ENCODE data around the gene DOC2A. TPM values are rescaled to one million over a fixed set of nuclear protein-coding genes. Genes with fewer than 3 reads are reported as not detected.

Gene DOC2A
- total and polyA plus RNA-seq, 10 of the 15 experiments (the other 5 are each of a cell fraction or from before 2014, with no cell fraction given), result 0.06 to 0.17 (median 0.12) TPM; not detected in 6

GRCh38 chr16:29986931-29987330, 23.9 kb downstream of the DOC2A start:
- no peak for FAIRE-seq
- no TSS peak for BruUV-seq (replicated peaks)
- RAD21 ChIA-PET (ENCODE audit: unreplicated experiment), result no interaction called here
- TF ChIP-seq RUNX3 (IDR thresholded peaks at IDR 0.05; ENCODE audit: low read length), result no peak
- TF ChIP-seq RFX5 (IDR thresholded peaks at IDR 0.05; ENCODE audit: low read depth, low read length), result no peak
- no peak for TF ChIP-seq EGR1 (IDR thresholded peaks at IDR 0.05; ENCODE audit: borderline replicate concordance in 1 of 2, low read depth in 2 of 2, low read length in 2 of 2)
- 94% methylated on average over 5 of the region's 5 CpGs for WGBS (ENCODE audit: insufficient coverage, insufficient replicate concordance, low lambda C conversion rate, missing lambda C conversion rate)
- Histone ChIP-seq H3K4me1 (ENCODE audit: control insufficient read depth, insufficient read depth, low read length) (no peaks in the 10 kb centered on the region), H3K27ac (ENCODE audit: control insufficient read depth, insufficient read depth) (no peak overlapping the region), H3K9me3 (replicated peaks; ENCODE audit: control insufficient read depth, insufficient read depth, low read length) (no peaks in the 10 kb centered on the region), H3K79me2 (ENCODE audit: control insufficient read depth, insufficient read depth, low read length) (no peaks in the 10 kb centered on the region), H3K4me2 (ENCODE audit: control insufficient read depth, insufficient read depth) (no peak overlapping the region), H4K20me1 (ENCODE audit: control insufficient read depth, insufficient read depth) (no peaks in the 10 kb centered on the region), H3K27me3 (replicated peaks in 1 of 2; ENCODE audit: control insufficient read depth in 2 of 2, insufficient read depth in 2 of 2, low read length in 1 of 2) (no peaks in the 10 kb centered on the region), H3K4me3 (no peak overlapping the region), H3K9ac (ENCODE audit: control insufficient read depth, insufficient read depth, low read length) (no peak overlapping the region), H3K36me3 (ENCODE audit: control insufficient read depth in 2 of 2, insufficient read depth in 2 of 2, low read length in 1 of 2) (peaks cover 18 to 42% of the 10 kb centered on the region in 2 experiments), H2AFZ (ENCODE audit: control insufficient read depth, low read depth, low read length) (no peak overlapping the region)
- in situ Hi-C loops (cut with MboI) (no loop called here), intact Hi-C loops (cut with micrococcal nuclease; ENCODE audit: unreplicated experiment) (no loop called here)
- POLR2A ChIA-PET, result interaction anchor here (1.0 to 1.1 kb wide), 2 partner anchors 13 to 121 kb away, joined by 3 read pairs; partner anchors contain the start of gene TAOK2
- SMC1A ChIA-PET (ENCODE audit: uncharacterized antibody, unreplicated experiment), result no interaction called here
- ATAC-seq, result no peak
- no peak for DNase-seq (ENCODE audit: low read depth, low spot score)
- CTCF ChIA-PET, result no interaction called here

DNA sequence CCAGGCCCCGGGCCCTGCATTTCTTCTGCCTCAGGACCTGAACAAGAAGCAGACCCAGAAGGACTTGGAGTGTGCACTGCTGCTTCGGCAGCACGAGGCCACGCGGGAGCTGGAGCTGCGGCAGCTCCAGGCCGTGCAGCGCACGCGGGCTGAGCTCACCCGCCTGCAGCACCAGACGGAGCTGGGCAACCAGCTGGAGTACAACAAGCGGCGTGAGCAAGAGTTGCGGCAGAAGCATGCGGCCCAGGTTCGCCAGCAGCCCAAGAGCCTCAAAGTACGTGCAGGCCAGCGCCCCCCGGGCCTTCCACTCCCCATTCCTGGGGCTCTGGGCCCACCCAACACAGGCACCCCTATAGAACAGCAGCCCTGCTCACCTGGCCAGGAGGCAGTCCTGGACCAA, 24.6 kb downstream of the DOC2A start:
- Histone ChIP-seq H3K4me2 (ENCODE audit: control insufficient read depth, insufficient read depth) (no peak overlapping the region), H3K79me2 (ENCODE audit: control insufficient read depth, insufficient read depth, low read length) (no peaks in the 10 kb centered on the region), H3K4me3 (no peak overlapping the region), H2AFZ (ENCODE audit: control insufficient read depth, low read depth, low read length) (no peak overlapping the region), H3K9ac (ENCODE audit: control insufficient read depth, insufficient read depth, low read length) (no peak overlapping the region), H3K9me3 (replicated peaks; ENCODE audit: control insufficient read depth, insufficient read depth, low read length) (no peaks in the 10 kb centered on the region), H3K27ac (ENCODE audit: control insufficient read depth, insufficient read depth) (no peak overlapping the region), H3K36me3 (ENCODE audit: control insufficient read depth in 2 of 2, insufficient read depth in 2 of 2, low read length in 1 of 2) (peaks cover 18 to 45% of the 10 kb centered on the region in 2 experiments), H3K4me1 (ENCODE audit: control insufficient read depth, insufficient read depth, low read length) (no peaks in the 10 kb centered on the region), H4K20me1 (ENCODE audit: control insufficient read depth, insufficient read depth) (no peaks in the 10 kb centered on the region), H3K27me3 (replicated peaks in 1 of 2; ENCODE audit: control insufficient read depth in 2 of 2, insufficient read depth in 2 of 2, low read length in 1 of 2) (no peaks in the 10 kb centered on the region)
- POLR2A ChIA-PET, result interaction anchor here (1.1 to 1.4 kb wide), 2 partner anchors 10 to 13 kb away, joined by 3 read pairs; partner anchors contain the start of gene TAOK2
- RAD21 ChIA-PET (ENCODE audit: unreplicated experiment), result interaction anchor here (1.0 kb wide), 1 partner anchor 8 kb away, joined by 3 read pairs; no protein-coding TSS in a partner anchor
- TF ChIP-seq E2F4 (IDR thresholded peaks at IDR 0.05; ENCODE audit: low read depth, low read length) (no peak), MEF2A (IDR thresholded peaks at IDR 0.05; ENCODE audit: insufficient read depth, low read depth, low read length) (no peak), CHD2 (IDR thresholded peaks at IDR 0.05; ENCODE audit: borderline replicate concordance, low read depth, low read length) (no peak), SMC3 (IDR thresholded peaks at IDR 0.05; ENCODE audit: borderline replicate concordance, low read length) (no peak), TARDBP (IDR thresholded peaks at IDR 0.05; ENCODE audit: borderline replicate concordance) (no peak), HDAC6 (IDR thresholded peaks at IDR 0.05; ENCODE audit: unreplicated experiment) (no peak), PAX5 (IDR thresholded peaks at IDR 0.05; ENCODE audit: borderline replicate concordance, low read depth, low read length) (no peak), MXI1 (IDR thresholded peaks at IDR 0.05; ENCODE audit: low read depth, low read length) (no peak)
- TF ChIP-seq, protein P1, sequence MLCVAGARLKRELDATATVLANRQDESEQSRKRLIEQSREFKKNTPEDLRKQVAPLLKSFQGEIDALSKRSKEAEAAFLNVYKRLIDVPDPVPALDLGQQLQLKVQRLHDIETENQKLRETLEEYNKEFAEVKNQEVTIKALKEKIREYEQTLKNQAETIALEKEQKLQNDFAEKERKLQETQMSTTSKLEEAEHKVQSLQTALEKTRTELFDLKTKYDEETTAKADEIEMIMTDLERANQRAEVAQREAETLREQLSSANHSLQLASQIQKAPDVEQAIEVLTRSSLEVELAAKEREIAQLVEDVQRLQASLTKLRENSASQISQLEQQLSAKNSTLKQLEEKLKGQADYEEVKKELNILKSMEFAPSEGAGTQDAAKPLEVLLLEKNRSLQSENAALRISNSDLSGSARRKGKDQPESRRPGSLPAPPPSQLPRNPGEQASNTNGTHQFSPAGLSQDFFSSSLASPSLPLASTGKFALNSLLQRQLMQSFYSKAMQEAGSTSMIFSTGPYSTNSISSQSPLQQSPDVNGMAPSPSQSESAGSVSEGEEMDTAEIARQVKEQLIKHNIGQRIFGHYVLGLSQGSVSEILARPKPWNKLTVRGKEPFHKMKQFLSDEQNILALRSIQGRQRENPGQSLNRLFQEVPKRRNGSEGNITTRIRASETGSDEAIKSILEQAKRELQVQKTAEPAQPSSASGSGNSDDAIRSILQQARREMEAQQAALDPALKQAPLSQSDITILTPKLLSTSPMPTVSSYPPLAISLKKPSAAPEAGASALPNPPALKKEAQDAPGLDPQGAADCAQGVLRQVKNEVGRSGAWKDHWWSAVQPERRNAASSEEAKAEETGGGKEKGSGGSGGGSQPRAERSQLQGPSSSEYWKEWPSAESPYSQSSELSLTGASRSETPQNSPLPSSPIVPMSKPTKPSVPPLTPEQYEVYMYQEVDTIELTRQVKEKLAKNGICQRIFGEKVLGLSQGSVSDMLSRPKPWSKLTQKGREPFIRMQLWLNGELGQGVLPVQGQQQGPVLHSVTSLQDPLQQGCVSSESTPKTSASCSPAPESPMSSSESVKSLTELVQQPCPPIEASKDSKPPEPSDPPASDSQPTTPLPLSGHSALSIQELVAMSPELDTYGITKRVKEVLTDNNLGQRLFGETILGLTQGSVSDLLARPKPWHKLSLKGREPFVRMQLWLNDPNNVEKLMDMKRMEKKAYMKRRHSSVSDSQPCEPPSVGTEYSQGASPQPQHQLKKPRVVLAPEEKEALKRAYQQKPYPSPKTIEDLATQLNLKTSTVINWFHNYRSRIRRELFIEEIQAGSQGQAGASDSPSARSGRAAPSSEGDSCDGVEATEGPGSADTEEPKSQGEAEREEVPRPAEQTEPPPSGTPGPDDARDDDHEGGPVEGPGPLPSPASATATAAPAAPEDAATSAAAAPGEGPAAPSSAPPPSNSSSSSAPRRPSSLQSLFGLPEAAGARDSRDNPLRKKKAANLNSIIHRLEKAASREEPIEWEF (IDR thresholded peaks at IDR 0.05; ENCODE audit: insufficient replicate concordance, low read depth, low read length), result no peak
- no peak for ATAC-seq
- in situ Hi-C loops (cut with MboI) (no loop called here), intact Hi-C loops (cut with micrococcal nuclease; ENCODE audit: unreplicated experiment) (no loop called here)
- over 99% methylated on average over 20 of the region's 20 CpGs for WGBS (ENCODE audit: insufficient coverage, insufficient replicate concordance, low lambda C conversion rate, missing lambda C conversion rate)
- SMC1A ChIA-PET (ENCODE audit: uncharacterized antibody, unreplicated experiment), result interaction anchor here (1.0 kb wide), 1 partner anchor 10 kb away, joined by 3 read pairs; no protein-coding TSS in a partner anchor
- CTCF ChIA-PET, result no interaction called here
- no peak for FAIRE-seq
- no peak for DNase-seq (ENCODE audit: low read depth, low spot score)
- BruUV-seq (replicated peaks), result no TSS peak

Measured in GM12878 (cell line).